Measurements from ENCODE around the gene TPRG1L.

Gene TPRG1L

DNA sequence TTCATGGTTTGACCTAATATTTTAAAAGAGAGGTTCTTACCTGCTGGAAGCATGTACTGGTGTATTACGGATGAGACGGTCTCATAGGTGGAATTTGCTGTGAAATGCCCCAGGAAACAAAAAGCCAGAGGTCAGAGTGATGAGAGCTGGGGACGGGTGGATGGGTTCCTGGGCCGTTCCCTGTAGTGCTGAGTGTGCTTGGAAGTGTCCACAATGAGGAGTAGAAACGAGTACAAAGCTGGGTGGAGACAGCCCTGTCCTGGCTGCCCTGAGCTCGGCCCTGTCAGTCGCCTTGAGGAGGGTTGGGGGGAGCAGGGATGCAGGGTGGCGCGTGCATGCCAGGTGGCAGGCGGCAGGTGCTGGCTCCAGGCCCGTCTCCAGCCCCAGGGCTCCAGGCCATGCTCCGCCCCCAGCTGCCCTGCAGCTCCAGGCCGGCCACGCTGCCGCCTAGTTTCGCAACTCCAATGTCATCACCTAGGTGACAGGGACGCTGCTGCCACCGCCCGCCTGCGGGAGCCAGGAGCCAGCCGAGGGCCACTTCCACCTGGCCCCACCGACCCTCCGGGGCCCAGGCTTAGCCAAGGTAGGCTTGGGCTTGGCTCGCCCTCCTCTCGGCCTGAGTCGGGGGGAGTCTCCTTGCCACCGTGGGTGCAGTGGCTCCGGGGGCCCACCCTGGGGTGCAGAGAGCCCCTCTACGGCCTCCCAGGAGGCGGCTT, 43.9 kb downstream of the TPRG1L start:
- DNase-seq: peak; percentile 95

DNA sequence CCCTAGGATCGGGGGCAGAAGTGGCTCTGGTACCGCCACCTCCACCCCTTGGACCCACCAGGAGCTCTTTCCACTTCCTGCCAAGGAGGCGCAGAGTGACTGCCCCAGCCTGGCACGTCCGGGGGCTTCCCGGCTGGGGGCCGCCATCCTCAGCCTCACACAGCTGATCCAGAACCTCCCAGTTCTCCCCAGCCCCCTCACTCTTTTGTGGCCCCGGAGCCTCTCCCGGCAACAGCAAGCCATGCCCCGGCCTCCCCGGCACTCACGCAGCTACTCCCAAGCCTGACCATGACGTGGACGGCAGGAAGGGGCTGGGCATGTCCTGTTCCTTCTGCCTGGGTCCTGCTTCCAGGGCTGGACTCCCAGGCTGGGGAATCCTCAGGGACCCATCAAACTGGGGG, 44.6 kb downstream of the TPRG1L start:
- DNase-seq: no peak

DNA sequence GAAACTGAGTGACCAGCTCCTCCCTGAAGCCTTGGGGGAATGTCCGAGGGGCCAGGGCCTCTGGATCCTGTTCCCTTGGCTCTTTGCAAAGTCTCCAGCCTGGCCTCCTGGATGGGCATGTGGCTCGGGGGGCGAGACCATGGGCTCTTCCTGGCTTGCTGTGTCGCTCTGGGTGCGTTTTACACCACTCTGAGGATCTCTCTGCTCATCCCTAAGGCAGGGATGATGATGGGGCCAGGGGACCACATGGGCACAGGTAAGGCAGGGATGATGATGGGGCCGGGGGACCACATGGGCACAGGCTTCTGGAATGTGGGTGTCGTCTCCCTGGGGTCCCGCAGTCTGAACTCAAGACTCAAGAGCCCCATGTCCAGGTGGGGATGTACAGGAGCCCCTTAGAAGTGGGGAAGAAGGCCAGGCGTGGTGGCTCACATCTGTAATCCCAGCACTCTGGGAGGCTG, 45.2 kb downstream of the TPRG1L start:
- no peak for DNase-seq

DNA sequence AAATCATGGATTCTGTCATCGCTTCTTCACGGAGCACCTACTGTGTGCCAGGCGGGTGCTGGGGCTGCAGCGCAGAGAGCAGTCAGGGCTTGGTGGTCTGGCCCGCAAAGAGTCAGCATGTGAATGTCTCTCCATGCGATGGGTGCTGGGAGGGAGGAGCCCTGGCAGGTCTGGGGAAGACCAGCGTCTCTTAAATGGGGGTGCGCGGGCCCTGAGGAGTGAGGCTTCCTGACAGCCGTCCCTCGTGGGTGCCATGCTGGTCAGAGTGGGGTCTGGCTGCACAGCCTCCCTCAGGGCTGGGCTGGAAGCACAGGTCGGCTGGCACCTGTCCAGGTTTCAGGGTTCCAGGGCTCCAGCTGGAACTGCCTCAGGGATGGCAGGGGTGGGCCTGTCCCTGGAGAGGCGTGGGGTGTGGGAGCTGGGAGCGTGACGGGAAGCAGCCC, 46.0 kb downstream of the TPRG1L start:
- DNase-seq: no peak

DNA sequence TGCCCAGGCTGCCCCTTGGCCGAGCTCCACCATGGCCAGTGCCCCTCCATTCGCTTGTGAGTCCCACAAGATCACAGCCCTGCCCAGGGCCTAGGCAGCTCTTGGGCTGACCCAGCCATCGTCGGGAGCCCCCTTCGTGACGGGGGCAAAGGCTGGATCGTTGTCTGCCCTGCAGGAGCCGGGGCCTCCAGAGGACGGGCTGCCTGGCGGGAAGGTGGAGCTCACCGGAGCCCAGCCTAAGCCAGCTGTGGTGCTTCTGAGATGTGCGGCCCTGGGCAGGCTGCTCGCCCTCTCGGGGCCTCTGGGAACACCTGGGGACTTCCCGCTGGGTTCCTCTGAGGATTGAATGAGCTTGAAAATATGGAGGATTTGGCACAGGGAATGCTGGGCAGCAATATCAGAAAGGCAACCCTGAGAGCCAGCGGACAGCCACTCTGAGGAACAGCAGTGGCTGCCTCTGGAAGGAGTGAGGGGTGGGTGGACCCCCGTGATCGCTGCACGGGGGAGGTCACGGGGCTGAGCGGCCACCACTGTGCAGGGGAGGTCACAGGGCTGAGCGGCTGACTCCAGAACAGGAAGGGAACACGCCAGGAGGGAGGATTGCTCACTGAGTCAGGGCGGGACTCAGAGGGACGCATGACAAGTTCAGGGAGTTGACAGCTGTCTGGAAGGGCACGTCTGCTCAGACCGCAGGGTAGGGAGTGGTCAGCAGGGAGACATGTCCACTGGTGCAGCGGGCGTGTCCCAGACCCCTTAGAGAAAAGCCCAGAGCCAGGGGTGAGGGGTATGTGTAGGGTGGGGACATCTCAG, 46.8 kb downstream of the TPRG1L start:
- no peak for DNase-seq

DNA sequence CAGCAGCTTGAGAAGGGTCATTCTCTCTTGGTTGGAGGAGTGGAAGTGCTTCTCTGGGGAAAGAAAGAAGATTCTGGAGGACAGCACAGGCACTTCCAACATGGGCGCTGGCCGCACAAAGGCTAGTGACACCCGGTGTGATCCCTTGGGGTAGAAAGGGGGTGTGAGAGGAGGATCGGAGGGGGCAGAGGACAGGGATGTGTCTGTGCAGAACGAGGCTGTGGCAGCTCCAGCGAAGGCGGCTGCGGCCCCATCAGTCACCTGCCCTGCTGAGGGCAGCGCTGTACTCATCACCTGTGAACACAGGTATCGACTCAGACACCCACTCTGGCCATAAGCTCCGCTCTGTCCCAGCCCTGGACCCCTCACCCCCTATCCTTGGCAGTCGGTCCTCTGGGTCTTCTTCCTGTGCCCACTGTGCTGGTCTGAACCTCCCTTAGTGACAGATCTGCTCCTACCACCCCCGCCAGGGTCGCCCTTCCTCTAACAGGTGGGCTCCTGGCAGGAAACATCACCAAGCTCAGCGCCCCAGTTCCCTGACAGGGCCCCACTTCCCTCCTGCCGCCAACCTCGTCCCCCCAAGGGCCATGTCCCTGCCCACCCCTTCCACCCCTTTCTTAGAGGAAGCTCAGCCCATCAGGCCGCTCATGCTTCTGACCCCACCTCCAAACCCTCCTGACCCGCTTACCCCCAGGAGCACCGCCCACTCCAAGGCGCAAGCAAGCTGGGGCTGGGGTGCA, 47.6 kb downstream of the TPRG1L start:
- no peak for DNase-seq

DNA sequence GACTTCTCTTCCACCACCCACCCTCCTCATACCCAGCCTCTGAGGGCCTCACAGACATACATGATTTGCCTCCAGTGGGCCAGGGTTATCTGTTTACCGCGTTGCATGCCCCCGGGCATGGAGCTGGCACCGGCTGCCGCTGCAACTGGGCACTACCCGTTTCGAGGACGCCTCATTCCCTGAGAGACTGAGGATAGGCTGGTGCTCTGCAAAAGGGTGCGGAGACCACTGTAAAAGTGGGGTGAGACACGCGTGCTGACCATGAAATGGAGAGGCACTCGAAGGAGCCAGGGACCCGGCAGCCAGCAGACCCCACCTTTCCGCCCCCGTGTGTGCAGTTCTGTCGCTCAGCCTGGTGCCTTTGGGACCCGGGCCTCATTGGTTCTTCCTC, 48.2 kb downstream of the TPRG1L start:
- no peak for DNase-seq

DNA sequence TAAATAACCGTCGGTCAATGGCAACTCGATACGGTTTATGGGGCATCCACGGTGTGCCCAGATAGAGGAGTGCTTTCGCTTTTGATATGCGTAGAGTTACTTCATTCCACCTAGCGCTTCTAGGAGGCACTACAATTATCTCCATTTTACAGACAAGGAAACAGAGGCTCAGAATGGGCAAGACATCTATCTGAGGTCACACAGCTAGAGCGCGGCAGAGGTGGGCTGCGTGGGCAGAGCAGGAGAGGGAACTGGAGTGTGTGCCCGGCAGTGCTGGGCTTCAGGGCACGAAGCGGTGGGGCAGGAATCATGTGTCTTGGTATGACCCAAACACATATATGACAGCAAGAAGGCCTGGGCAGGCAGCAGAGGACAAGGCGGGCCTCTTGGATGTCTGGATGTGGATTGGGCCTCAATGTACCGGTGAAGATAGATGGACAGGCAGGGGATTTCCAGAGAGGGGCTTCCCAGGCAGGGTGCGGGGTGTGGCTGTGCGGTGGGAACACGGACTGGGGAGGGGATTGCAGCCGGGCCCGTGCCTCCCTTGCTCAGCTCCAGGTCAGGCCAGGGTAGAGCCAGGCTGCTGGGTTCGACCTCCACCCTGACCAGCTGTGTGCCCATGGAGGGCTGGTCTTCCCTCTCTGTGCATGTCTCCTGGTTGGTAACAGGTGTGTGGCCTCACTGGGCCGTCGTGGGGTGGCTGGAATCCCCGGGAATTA, 48.7 kb downstream of the TPRG1L start:
- DNase-seq: no peak

DNA sequence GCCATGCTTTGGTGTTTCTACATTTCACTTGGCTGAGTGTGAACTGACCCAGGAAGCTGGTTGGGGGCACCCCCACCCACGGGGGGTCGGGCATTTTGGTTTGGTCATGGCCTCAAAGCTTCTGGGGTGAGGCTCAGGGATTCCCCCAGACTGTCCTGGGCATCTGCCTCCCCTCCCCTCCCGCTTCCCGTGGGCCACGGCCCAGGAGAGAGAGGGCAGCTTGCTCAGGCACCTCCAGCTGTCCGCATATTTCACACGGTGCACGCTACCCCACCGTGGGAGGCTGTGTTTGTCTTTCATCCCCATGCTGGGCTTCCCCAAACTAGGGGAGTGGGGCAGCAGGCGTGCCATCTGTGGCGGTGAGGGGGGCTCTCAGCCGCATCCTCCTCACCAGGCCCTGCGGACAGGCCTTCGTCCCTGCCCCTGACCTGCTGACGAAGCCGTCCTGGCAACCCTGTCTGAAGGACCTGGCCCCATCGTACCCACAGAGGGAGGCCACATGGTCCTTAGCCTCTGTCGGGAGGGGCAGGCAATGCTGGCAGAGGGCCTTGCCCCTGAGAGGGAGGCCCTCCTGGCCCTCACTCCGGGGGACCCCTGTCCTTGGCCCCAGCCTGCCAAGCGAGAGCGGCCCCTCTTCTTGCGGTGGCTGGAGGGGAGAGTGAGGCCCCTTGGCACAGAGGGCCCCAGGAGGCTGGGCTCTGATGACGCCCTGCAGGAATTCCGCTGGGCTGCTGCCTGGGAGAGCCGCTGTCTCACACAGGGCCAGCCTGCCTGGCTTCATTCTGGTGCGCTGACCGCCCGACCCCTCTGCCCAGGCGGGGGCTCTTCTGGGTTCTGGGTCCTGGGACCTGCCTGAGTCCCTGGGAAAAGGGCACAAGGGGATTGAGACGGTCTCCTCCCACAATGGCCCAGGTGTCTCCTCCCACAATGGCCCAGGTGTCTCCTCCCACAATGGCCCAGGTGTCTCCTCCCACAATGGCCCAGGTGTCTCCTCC, 49.6 kb downstream of the TPRG1L start:
- DNase-seq: no peak

DNA sequence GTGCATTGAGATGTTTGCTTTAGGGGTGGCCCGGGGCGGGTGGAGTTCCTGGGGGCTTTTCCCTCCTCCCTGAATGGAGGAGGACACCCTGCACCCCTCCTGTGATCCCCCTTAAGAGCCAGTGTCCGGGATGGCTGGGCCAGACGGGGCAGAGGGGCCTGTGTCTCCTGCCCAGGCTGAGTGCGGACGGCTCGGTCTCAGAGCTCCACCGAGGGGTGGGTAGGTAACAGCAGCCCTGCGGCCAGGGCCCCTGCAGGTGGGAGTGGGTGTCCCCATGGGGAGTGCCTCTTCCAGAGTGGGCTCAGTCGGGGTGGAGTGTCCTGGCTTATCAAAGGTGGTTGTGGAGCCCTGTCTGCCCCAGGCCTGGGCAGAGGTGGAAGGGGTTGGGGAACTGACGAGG, 50.6 kb downstream of the TPRG1L start:
- no peak for DNase-seq

DNA sequence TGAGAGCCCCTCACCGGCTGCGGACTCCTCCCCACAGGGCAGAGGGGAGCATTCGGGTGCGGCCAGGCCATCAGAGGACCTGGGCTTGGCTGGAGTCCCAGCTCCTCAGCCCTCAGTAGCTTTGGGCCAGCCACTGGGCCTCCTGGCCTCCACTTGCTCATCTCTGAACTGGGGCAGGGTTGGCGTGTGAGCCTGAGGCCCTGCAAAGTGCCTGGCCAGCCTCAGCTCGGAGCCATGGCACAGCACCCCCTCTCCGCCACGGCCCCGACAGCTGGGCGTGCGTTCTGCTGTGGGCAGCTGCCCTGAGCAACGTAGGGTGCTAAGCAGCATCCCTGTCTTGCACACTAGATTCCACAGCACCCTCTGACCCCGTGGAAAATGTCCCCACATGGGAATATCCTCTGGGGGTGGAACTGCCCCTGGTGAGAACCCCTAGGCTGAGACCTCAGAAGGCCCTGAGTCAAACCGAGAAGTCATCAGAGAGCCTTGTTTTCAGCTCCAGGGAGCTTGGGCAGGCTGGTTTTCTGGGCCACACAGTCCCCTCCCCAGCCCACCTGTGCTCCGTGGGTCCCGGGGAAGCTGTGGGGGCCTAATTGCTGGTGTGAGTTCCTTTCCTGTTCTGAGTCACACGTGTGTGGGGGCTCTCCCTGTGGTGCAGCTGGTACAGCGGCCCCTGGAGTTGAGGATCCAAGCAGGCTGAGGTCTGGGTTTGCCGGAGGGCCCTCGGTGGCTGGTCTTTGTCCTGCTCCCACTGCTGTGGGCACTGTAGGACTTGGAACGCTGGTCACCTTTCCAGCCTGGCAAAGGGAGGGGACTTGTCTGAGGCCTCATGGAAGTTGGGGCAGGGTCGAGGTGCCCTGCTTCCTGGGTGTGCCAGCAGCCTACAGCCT, 52.0 kb downstream of the TPRG1L start:
- no peak for DNase-seq

DNA sequence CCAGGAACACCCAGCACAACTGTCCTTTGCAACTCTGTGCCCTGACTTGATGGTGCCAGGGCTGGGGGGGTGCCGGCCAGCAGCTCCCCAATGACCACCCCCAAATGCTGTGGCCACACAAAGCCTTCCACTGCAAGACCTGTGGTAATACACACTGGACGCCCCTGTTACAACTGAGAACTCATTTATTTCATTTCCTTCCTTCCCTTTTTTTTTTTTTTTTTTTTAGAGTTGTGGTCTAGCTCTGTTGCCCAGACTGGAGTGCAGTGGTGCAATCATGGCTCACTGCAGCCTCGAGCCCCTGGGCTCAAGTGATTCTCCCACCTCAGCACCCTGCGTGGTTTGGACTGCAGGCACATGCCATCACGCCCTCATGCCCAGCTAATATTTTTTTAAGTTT, 52.7 kb downstream of the TPRG1L start:
- no peak for DNase-seq

DNA sequence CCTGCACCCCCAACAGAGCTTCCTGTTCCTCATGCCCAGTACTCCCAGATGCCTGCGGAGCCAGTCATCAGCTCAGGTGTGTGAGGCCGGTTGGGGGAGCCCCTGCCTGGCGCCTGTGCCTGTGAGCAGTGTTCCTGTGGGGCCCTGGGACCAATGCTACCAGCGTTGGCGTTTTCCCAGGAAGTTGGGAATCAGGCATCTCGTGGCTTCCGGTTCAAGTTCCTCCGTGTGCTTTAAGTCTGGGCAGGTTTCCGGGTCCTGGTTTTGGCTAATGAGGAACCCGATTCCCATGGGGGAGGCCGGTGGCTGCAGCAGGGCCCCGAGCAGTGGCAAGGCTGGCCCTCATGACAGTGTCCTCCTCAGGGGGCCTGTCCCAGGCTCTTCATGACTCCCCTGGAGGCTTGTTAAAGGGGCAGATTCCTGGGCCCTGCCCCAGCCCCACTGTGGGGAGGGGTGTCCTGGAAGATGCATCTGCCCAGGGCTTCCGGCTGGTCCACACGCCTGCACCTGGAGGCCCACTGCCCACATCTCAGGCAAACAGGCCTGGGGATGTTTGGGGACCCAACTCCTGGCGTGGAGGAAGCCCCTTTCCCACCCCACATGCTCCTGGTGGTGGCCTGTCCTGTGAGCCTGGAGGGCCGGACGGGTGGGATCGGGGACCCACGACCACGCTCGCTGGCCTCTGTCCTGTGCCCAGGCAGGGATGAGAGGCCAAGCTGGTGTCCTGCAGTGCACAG, 53.7 kb downstream of the TPRG1L start:
- DNase-seq: no peak

DNA sequence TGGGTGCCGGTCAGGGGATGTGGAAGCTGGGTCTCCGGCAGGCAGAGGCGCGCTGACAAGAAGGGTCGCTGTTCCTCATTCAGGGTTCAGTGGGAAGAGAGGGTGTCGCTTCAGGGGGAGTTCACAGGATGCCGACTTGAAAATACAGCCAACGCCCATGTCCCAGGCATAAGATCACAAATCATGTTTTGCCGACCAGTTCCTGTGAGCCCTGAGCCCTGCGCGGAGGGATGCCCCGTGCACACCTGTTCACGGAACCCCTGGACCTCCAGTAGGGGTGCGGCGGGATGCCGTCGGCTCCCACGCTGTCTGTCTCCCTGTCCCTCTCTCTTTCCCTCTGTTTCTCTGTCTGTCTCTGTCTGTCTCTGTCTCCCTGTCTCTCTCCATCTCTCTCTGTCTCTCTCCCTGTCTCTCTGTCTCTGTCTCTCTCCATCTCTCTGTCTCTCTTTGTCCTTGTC, 54.3 kb downstream of the TPRG1L start:
- DNase-seq: no peak

Measured in NCI-H1105 (cell line).